Renal cortical epithelial cell (primary cell): ENCODE data around the gene USP37. TPM values are rescaled to one million over a fixed set of nuclear protein-coding genes. Genes with fewer than 3 reads are reported as not detected.
A peak's percentile ranks its signal among the peaks of the same experiment; 100 is the strongest.

Experiments used
- DNase-seq: peaks from one replicate; pipeline ENCODE4 v3.0.0-alpha.2; 2011; ENCODE audit warnings: low read depth
- total RNA-seq: library from RNA; depleted of rRNA; stranded (reverse); fragments of >200 nt; gene quantifications from 2 replicates; pipeline ENCODE4 v1.2.3, GENCODE V29; 2014

Gene USP37
- total RNA-seq, 1 donor from 2014 or later: 12.2 TPM

DNA sequence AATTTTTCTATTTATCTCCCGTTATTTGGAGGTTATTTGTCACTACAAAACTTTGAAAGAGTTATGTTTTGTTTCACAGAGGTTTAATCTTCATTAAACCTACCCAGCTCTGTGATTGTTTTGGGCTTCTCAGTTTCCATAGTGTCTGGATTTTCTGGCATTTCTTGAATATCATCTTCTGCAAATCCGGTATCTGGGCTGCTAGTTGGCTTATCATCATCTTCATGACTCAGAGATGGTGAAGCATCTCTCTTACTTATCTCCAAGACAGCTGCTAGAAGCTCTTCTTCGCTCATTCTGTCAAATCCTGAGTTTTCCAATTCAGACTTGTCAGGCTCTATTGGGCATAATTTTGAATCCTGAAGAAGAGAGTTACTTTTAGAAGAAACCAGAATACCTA, 93.6 kb downstream of the USP37 start:
- DNase-seq: no peak

- no peak for DNase-seq
Measured at GRCh38 chr2:218472988-218473387, 95.2 kb downstream of the USP37 start.

DNA sequence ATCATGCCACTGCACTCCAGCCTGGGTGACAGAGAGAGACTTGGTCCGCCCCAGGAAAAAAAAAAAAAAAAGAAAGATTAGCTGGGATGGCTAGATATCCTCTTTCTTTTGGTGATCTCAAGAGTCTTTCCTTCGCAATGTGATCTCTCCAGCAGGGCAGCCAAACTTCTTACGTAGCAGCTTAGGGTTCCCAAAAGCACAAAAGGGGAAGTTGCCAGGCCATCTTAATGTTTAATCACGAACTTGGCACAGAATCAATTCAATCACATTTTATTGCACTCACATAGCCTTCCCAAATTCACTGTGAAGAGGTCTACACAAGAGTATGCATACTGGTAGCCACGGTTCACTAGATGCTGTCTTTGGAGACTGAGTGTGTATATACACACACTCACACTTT, 96.2 kb downstream of the USP37 start:
- DNase-seq: no peak

DNA sequence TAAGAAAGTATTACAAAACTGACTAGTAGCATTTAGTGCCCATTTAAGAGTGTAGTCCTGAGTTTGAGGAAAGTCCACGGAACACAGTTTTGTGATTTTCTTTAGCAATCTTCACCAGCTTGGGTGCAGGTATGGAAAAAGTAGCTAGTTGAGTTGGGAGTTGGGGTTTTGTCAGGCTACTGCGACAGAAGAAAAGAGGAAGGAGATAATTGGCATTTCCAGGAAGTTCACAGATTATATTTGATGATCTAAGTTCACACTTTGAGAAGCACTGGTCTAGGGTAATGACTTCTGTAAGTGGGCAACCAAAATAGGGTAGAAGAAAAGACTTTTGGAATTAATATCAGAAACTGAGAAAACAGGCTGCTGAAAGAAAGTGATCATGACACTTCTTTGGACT, 97.1 kb downstream of the USP37 start:
- no peak for DNase-seq

GRCh38 chr2:218470448-218470847, 97.7 kb downstream of the USP37 start:
- DNase-seq: peak; percentile 33

DNA sequence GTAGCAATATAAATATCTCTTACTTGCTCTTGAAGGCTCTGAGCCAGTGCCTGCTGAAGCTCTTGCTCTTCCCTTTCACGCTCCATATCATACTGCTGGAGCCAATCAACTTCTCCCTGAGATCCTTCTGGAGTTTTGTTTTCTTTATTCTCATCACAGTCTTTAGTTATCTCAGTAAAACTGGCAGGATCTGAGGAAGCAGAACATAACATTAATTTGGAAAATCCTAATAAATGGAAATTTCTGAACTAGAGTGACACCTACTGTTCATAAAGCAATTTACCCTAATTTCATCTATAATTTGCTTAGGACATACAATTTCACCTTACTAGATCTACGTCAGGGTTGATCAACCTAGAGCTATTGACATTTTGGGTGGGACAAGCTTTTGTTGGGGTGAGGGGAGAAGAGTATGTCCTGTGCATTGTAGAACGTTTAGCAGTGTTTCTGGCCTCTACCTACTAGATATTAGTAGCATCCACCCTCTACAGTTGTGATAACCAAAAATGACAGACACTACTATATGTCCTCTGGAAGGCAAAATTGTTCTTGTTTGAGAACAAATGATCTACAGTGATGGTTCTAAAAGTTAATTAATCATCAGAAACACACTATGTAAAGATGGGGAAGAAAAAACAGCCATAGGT, 102.0 kb downstream of the USP37 start:
- peak; percentile 43 for DNase-seq

DNA sequence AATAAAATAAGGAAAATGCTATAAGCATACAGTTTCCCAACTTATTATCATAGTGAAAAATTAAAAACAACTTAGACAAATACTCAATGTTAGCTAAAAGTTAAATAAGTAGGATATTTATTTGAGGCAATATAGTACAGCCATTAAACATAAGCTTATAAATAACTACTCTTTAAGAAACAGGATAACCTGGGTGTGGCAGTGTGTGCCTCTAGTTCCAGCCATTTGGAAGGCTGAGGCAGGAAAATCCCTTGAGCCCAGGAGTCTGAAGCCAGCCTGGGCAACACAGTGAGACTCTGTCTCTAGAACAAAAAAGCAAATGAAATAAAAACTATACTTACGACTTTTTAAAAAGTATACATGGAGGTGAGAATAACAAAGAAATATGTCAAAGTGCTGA, 109.6 kb downstream of the USP37 start:
- no peak for DNase-seq

DNA sequence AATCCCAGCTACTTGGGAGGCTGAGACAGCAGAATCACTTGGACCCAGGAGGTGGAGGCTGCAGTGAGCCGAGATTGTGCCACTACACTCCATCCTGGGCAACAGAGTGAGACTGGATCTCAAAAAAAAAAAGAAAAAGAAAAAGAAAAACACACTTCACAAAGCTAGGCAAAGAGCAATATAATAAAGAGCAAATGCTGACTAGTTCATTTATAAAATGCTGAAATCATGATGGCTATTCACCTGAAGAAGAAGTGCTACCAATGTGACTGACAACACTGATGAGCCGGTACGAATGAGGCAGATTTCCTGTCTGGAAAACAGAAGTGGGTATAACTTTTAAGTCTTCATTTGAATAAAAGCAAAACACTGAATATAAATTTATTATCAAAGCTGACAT, 111.3 kb downstream of the USP37 start:
- DNase-seq: no peak

- DNase-seq: no peak
Measured at GRCh38 chr2:218452079-218452478, 116.1 kb downstream of the USP37 start.

GRCh38 chr2:218448934-218449333, 119.2 kb downstream of the USP37 start:
- peak; percentile 40 for DNase-seq

DNA sequence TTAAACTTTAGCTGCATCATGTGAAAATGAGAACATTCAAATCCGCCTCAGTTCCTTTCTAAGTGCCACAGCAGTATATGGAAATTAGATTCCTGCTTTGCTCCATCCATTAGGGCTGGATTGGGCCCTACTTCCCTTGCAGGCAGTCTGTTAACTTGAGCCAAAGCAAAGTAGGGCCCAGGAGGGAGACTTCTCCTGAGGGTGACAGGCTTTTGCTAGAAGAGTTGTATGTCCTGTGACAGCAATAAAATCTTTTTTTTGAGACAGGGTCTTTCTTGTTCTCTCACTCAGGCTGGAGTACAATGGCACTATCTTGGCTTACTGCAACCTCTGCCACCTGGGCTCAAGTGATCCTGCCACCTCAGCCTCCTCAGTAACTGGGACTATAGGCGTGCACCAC, 121.1 kb downstream of the USP37 start:
- DNase-seq: no peak

DNA sequence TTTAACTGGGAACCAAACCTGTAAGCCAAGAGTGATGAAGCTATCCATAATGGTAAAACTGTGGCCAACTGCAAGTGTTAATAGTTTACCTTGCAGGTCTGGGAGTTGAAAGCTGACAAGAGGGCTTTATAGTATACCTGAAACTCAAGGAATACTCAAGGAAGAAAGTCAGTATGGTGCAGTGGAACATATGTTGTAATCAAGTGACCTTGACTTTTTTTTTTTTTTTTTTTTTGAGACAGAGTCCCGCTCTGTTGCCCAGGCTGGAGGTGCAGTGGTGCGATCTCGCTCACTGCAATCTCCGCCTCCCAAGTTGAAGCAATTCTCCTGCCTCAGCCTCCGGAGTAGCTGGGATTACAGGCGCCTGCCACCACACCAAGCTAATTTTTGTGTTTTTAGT, 121.6 kb downstream of the USP37 start:
- DNase-seq: no peak

- DNase-seq: no peak
Measured at GRCh38 chr2:218445602-218446001, 122.5 kb downstream of the USP37 start.

DNA sequence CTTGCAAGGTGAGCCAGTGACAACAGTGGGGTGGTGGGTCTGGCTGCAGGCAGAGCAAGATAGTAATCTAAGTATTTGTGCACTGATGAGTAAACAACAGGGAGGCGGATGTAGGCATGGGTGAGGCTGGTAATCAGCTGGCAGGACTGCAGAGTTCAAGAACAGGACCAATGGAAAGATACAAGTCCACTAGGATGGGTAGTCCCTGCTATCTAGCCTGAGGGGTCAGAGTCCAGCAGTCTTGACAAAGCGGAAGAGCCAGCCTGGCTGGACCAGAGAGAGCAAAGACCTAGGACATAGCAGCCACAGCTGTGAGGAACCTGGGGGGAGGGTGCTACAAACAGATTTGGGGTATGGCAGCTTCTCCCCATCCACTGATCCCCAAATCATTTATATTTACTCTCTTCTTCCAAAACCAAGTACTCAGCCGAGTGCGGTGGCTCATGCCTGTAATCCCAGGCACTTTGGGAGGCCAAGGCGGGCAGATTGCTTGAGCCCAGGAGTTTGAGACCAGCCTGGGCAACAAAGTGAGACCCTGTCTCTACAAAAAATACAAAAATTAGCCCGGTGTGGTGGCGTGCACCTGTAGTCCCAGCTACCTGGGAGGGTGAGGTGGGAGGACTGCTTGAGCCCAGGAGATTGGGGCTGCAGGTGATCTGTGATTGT, 123.3 kb downstream of the USP37 start:
- peak; percentile 6 for DNase-seq

- DNase-seq: no peak
Measured at GRCh38 chr2:218438596-218438995, 129.6 kb downstream of the USP37 start.

GRCh38 chr2:218437969-218438368, 130.2 kb downstream of the USP37 start:
- no peak for DNase-seq

DNA sequence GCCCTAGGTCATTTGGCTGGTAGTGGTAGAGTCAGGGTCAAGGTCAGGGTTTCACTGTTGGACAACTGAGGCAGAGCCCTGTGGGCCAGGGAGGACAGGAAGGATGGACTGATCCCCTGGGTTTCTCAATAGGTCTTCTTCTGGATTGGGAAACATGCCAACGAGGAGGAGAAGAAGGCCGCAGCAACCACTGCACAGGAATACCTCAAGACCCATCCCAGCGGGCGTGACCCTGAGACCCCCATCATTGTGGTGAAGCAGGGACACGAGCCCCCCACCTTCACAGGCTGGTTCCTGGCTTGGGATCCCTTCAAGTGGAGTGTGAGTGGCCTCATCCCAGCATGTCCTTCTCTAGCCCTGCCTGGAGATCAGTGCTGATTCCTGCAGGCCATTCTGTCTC, 131.2 kb downstream of the USP37 start:
- DNase-seq: no peak

DNA sequence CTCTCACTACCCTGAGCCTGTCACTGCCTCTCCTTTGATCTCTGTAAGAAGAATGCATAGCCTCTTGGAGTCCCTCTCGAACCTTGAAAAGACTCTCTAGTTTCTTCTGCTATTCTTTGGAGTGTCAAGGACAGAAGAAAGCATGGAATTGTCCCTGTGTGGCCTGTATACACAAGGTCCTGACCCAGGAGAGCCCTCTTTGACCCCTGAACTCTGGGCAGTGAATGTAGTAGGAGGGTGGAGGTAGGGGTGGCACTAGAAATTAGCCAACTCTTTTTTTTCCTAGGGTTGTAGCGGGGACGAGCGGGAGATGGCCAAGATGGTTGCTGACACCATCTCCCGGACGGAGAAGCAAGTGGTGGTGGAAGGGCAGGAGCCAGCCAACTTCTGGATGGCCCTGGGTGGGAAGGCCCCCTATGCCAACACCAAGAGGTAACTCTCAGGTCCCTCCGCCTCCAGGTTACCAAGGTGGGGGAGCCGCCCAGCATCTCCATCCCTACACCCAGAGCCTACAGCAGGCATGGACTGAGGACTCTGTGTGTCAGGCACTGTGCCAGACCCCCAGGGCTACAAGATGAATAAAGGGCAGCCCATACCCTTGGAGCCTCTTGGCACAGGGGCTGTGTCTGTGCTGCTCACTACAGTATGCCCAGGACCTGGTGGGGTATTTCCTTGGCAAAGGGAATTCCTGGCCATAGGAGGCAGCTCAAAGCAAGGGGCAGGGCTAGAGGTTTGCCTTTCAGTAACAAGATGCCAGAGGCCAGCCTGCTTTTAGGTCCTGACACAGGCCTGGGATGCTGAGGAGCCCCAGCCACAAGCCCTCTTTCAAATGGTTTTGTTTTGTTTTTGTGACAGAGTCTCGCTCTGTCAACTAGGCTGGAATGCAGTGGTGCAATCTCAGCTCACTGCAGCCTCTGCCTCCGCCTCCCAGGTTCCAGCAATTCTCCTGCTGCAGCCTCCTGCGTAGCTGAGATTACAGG, 132.9 kb downstream of the USP37 start:
- no peak for DNase-seq

DNA sequence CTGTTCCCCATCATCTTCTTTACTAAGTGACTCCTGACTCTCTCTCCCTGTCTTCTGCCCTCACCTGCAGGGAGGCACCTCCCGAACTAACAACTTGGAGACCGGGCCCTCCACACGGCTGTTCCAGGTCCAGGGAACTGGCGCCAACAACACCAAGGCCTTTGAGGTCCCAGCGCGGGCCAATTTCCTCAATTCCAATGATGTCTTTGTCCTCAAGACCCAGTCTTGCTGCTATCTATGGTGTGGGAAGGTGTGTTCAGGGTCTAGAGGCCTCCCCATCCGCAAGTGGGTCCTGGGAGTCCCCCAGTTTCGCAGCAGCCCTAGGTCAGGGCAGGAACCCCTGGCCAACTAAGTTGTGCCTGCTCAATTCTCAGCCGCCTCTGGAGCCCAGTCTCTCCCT, 133.7 kb downstream of the USP37 start:
- no peak for DNase-seq

- no peak for DNase-seq
Measured at GRCh38 chr2:218432676-218433365, 135.3 kb downstream of the USP37 start.

DNA sequence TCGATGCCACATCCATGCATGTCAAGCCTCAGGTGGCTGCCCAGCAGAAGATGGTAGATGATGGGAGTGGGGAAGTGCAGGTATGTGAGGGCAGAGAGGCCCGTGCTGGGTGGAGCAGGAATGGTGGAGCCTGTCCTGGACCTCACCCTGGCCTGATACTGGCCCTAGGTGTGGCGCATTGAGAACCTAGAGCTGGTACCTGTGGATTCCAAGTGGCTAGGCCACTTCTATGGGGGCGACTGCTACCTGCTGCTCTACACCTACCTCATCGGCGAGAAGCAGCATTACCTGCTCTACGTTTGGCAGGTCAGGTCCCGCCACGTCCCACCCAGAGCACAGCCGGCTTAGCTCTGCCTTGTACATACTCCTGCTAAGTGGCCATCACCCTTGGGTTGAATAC, 136.3 kb downstream of the USP37 start:
- no peak for DNase-seq

DNA sequence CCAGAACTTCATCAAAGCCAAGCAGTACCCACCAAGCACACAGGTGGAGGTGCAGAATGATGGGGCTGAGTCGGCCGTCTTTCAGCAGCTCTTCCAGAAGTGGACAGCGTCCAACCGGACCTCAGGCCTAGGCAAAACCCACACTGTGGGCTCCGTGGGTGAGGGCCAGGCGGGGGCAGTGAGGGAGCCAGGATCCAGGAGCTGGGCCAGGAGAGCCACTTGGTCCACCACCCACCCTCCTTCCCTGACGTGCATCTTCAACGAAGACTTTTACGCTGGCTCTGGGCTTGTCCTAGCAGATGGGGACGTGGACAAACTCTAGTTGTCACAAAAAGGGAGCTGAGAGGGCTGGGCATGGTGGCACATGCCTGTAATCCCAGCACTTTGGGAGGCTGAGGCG, 137.4 kb downstream of the USP37 start:
- no peak for DNase-seq
